Nephron (organoid): ENCODE data around the gene HDAC9.
A peak's percentile ranks its signal among the peaks of the same experiment; 100 is the strongest.
"Not testable (repeated sequence)": the region's sequence is repeated elsewhere in the genome, so short reads cannot be mapped to it uniquely, and the experiment has no call there.

Source experiments
- H3K27ac Mint-ChIP-seq, 3 experiments: 2 replicates each; pipeline ENCODE4 v1.8.0; 2020; ENCODE audit warnings: mixed read lengths in 3 of 3, mild to moderate bottlenecking in 2 of 3, moderate library complexity in 1 of 3
- H3K27me3 Mint-ChIP-seq: 2 replicates; pipeline ENCODE4 v1.8.0; 2021; ENCODE audit warnings: low read depth, mild to moderate bottlenecking, moderate library complexity, mixed read lengths
- H3K36me3 Mint-ChIP-seq: 2 replicates; pipeline ENCODE4 v1.8.0; 2020; ENCODE audit warnings: low read depth, mixed read lengths
- H3K4me1 Mint-ChIP-seq: 2 replicates; pipeline ENCODE4 v1.8.0; 2020; ENCODE audit warnings: mixed read lengths
- H3K4me3 Mint-ChIP-seq, 3 experiments: 2 replicates each; pipeline ENCODE4 v1.8.0; 2020; ENCODE audit warnings: mild to moderate bottlenecking in 3 of 3, mixed read lengths in 3 of 3, moderate library complexity in 2 of 3
- H3K9me3 Mint-ChIP-seq: 2 replicates; pipeline ENCODE4 v1.8.0; 2020; ENCODE audit warnings: mixed read lengths
- TF ChIP-seq, protein P1 (sequence below), 3 experiments: fragments of 200-600 bp; sonication (generic); IDR thresholded peaks; one replicate each; pipeline ENCODE4 v1.5.0; 2021; ENCODE audit warnings: antibody characterized with exemption in 3 of 3; ENCODE audit not compliant: unreplicated experiment in 3 of 3

Gene HDAC9

DNA sequence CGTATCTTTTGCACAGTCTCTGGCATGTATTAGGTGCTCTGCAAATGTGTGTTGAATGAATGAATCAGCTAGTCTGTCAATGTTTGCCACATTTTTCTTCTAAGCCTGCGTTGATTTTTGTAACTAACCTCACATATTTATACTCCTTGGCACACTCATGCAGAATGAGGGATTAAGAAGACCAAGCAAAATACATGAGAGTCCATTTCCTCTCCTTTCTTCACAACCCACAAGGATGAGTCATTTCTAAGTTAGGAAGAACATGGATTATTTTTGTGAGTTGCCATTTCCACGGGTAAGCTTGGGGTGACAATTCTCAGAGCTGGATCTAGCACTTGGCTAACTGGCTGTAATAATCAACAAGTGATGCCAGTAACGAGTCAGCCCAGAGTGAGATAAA is 463.1 kb downstream of the HDAC9 start:
- Mint-ChIP-seq H3K4me3 (no peak overlapping the region), H3K36me3 (no peaks in the 10 kb centered on the region), H3K9me3 (no peaks in the 10 kb centered on the region), H3K27me3 (no peaks in the 10 kb centered on the region), H3K4me1 (peaks cover 5% of the 10 kb centered on the region), H3K27ac (no peak overlapping the region)
- TF ChIP-seq, protein P1, sequence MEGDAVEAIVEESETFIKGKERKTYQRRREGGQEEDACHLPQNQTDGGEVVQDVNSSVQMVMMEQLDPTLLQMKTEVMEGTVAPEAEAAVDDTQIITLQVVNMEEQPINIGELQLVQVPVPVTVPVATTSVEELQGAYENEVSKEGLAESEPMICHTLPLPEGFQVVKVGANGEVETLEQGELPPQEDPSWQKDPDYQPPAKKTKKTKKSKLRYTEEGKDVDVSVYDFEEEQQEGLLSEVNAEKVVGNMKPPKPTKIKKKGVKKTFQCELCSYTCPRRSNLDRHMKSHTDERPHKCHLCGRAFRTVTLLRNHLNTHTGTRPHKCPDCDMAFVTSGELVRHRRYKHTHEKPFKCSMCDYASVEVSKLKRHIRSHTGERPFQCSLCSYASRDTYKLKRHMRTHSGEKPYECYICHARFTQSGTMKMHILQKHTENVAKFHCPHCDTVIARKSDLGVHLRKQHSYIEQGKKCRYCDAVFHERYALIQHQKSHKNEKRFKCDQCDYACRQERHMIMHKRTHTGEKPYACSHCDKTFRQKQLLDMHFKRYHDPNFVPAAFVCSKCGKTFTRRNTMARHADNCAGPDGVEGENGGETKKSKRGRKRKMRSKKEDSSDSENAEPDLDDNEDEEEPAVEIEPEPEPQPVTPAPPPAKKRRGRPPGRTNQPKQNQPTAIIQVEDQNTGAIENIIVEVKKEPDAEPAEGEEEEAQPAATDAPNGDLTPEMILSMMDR (IDR thresholded peaks at IDR 0.05; ENCODE audit: unreplicated experiment in 3 of 3): no peak

DNA sequence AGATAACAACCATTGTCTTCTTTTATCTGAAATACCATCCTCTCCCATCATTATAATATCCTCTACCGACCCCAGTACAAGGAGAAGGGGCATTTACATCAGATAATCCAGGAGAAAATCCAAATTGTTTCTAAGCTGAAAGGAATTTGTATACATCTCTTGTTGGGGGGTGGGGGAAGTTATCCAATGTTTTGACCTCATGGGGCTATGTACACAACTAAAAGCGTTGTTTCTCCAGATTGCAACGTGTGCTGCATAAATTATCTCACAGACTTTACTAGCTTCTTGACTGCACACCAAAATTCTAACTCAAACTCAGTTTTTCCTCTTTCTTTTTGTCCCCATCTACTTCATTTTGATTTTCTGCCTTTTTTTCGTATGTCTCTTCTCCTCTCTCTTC is 465.2 kb downstream of the HDAC9 start:
- TF ChIP-seq, protein P1 (IDR thresholded peaks at IDR 0.05; ENCODE audit: unreplicated experiment in 3 of 3): no peak
- H3K4me1 Mint-ChIP-seq: peaks cover 5% of the 10 kb centered on the region
- no peak overlapping the region for H3K27ac Mint-ChIP-seq
- no peaks in the 10 kb centered on the region for H3K9me3 Mint-ChIP-seq
- peaks cover 9% of the 10 kb centered on the region for H3K36me3 Mint-ChIP-seq
- no peak overlapping the region for H3K4me3 Mint-ChIP-seq
- H3K27me3 Mint-ChIP-seq: no peaks in the 10 kb centered on the region

DNA sequence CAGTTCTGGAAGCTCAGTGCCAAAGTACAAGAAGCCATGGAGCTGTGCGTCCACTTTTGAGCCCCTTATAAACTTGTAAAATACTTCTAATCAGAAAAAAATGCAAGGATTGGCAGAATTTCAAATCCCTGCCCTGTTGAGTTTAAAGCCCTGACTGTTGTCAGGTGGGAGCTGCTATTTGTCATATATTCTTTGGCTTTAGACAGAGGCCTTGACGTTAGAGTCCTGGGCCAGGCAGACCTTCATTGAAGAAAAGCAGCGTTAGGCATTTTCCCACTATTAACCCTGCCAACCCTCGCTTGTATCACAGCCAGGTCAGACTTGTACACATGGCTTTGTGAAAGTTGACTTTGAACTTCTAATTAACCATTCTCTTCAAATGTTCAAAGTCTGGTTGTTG is 466.5 kb downstream of the HDAC9 start:
- no peaks in the 10 kb centered on the region for H3K27me3 Mint-ChIP-seq
- no peaks in the 10 kb centered on the region for H3K9me3 Mint-ChIP-seq
- TF ChIP-seq, protein P1 (IDR thresholded peaks at IDR 0.05; ENCODE audit: unreplicated experiment in 3 of 3): no peak
- H3K4me3 Mint-ChIP-seq: no peak overlapping the region
- H3K27ac Mint-ChIP-seq: no peak overlapping the region
- H3K36me3 Mint-ChIP-seq: peaks cover 14% of the 10 kb centered on the region
- peaks cover 5% of the 10 kb centered on the region for H3K4me1 Mint-ChIP-seq

DNA sequence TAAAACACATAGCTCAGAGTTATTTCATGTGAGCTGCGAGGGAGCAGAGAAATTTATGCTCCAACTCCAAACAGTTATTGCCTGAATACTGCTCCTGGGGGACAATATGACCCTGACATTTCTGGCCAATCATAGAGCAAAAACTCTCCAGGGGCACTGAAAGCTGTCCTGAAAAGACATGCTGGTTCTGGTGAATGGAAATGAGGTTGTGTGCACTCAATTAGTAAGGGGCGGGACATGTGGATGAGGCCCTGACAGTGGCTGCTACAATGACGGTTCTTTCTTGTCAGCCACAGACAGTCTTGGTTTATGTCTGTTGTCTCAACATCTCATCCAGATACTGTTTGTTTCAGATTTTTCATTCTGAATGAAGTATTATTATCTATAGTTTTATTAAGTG is 470.1 kb downstream of the HDAC9 start:
- no peaks in the 10 kb centered on the region for H3K9me3 Mint-ChIP-seq
- H3K4me1 Mint-ChIP-seq: peaks cover 5% of the 10 kb centered on the region
- TF ChIP-seq, protein P1 (IDR thresholded peaks at IDR 0.05; ENCODE audit: unreplicated experiment in 3 of 3): no peak
- H3K27me3 Mint-ChIP-seq: no peaks in the 10 kb centered on the region
- no peak overlapping the region for H3K4me3 Mint-ChIP-seq
- H3K36me3 Mint-ChIP-seq: peaks cover 14% of the 10 kb centered on the region
- H3K27ac Mint-ChIP-seq: no peak overlapping the region

DNA sequence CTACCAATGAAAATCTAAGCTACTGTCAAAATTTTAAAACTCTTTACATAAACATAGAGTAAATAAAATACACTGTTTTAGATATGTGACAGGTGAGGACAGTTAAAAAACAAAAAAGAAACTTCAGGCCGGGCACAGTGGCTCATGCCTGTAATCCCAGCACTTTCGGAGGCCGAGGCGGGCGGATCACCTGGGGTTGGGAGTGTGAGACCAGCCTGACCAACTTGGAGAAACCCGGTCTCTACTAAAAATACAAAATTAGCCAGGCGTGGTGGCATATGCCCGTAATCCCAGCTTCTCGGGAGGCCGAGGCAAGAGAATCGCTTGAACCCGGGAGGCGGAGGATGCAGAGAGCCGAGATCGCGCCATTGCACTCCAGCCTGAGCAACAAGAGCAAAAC is 472.2 kb downstream of the HDAC9 start:
- not testable (repeated sequence) for H3K27me3 Mint-ChIP-seq, H3K9me3 Mint-ChIP-seq, H3K4me1 Mint-ChIP-seq, H3K27ac Mint-ChIP-seq, H3K4me3 Mint-ChIP-seq
- peaks cover 14% of the 10 kb centered on the region for H3K36me3 Mint-ChIP-seq

DNA sequence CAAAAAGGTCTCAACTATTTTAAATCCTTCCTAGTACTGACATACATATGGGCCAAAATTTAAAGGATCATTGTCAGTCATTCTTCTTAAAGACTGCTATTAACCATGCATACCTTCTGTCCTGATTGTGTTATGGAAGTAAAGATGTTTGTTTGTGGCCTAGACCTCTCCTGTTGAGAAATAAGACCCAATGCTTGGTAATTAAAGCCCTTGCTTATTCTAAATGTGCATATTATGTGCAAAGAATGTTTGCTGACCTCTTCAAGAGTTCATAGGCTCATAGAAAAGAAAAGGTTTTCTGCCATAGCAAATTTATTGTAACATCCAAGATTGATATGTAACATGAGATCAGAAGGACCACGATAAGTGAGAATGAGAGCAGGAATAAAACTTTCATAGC is 476.3 kb downstream of the HDAC9 start:
- peaks cover 30% of the 10 kb centered on the region for H3K4me1 Mint-ChIP-seq
- peak overlapping the region in 1 of 3 experiments; percentile 5 for H3K27ac Mint-ChIP-seq
- H3K4me3 Mint-ChIP-seq: no peak overlapping the region
- TF ChIP-seq, protein P1 (IDR thresholded peaks at IDR 0.05; ENCODE audit: unreplicated experiment in 3 of 3): no peak
- H3K9me3 Mint-ChIP-seq: no peaks in the 10 kb centered on the region
- H3K36me3 Mint-ChIP-seq: no peaks in the 10 kb centered on the region
- H3K27me3 Mint-ChIP-seq: no peaks in the 10 kb centered on the region
